Adrenal gland (tissue), 5 donors: Measurements from ENCODE around the gene ZNF780A.

Source experiments
- CTCF ChIP-seq, 6 experiments: fragments of 450-650 bp in 4 of 6; fragments of 200-600 bp in 2 of 6; sonication (generic) in 1 of 6; IDR thresholded peaks; 1 replicate in 5 of 6; 2 replicates in 1 of 6; pipeline versions ENCODE4 v1.5.1 to v1.8.0; 2016 to 2021; ENCODE audit warnings: antibody characterized with exemption in 6 of 6, mild to moderate bottlenecking in 2 of 6, moderate library complexity in 1 of 6
- POLR2A ChIP-seq, 2 donors: fragments of 450-650 bp; IDR thresholded peaks; one replicate each; pipeline ENCODE4 v1.6.1; 2017; ENCODE audit warnings: antibody characterized with exemption in 2 of 2, mild to moderate bottlenecking in 2 of 2, moderate library complexity in 1 of 2
- donor health status: DM: no; HTN: no; CAD: no.

GRCh38 chr19:40110570-40110969, 19.8 kb upstream of the ZNF780A start:
- TF ChIP-seq CTCF (IDR thresholded peaks at IDR 0.05) = no peak
- TF ChIP-seq POLR2A (IDR thresholded peaks at IDR 0.05) = no peak
